ENCODE results near the gene MRPL4. TPM values are rescaled to one million over a fixed set of nuclear protein-coding genes. Genes with fewer than 3 reads are reported as not detected.

MRPL4 gene
- total and polyA plus RNA-seq, 8 donors = 27.5 to 53.1 (median 37.1) TPM

- H3K27me3 ChIP-seq = no peaks in the 10 kb centered on the region
- TF ChIP-seq CTCF (IDR thresholded peaks at IDR 0.05) = peak in 1 of 2 donors; percentile 31
- ATAC-seq = peak; percentile 75
- H3K27ac ChIP-seq = peak within 1 kb of the TSS; percentile 96 to 99
- peaks cover 0 to 33% of the 10 kb centered on the region in 2 donors for H3K36me3 ChIP-seq
- peak within 1 kb of the TSS; percentile 51 to 65 for H3K4me3 ChIP-seq
- intact Hi-C loops (cut with DNase I) = loop anchor here in 1 of 2 donors (5.0 kb wide), 1 partner anchor 121 kb away; no protein-coding TSS in a partner anchor
- no peaks in the 10 kb centered on the region for H3K9me3 ChIP-seq
- H3K4me1 ChIP-seq = peaks cover 3 to 69% of the 10 kb centered on the region in 2 donors
- DNase-seq = peak; percentile 65 to 96 (median 88)
Measured at GRCh38 chr19:10270616-10271394, 18.8 kb downstream of the MRPL4 start, which contains the start of gene ICAM1. Gene ICAM1 (plus strand): TSS chr19:10271120. CDS start chr19:10271160, 40 bp downstream.

DNA sequence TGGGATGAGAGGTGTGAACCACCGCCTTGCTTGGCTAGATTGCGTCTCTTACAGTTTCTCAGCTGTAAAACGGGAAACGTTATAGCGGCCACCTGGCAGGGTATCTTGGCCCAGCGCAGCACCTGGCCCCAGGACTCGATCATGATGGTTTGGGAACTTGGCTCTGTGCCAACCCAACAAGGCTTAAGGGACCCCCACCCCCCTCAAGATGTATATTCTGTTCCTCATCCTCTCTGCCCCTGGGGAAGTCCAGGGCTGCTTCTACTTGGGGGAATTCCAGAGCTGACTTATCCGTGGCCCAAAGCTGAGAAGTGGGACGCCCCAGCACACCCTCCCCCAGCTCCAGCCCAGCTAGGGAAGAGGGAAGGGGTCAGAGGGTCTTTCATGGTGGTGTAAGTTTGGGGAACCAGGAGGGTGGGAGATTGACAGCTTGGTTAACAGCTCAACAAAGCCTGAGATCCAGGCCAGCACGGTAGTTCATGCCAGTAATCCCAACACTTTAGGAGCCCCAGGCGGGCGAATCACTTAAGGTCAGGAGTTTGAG, 19.6 kb downstream of the MRPL4 start:
- H3K27ac ChIP-seq = peak overlapping the region; percentile 96 to 99
- peak; percentile 2 for ATAC-seq
- intact Hi-C loops (cut with DNase I) = loop anchor here in 1 of 2 donors (5.0 kb wide), 1 partner anchor 121 kb away; no protein-coding TSS in a partner anchor
- no peaks in the 10 kb centered on the region for H3K27me3 ChIP-seq
- H3K4me1 ChIP-seq = peaks cover 3 to 76% of the 10 kb centered on the region in 2 donors
- H3K4me3 ChIP-seq = peak overlapping the region; percentile 51 to 65
- peaks cover 0 to 41% of the 10 kb centered on the region in 2 donors for H3K36me3 ChIP-seq
- no peaks in the 10 kb centered on the region for H3K9me3 ChIP-seq
- no peak for DNase-seq
- no peak for TF ChIP-seq CTCF (IDR thresholded peaks at IDR 0.05)

DNA sequence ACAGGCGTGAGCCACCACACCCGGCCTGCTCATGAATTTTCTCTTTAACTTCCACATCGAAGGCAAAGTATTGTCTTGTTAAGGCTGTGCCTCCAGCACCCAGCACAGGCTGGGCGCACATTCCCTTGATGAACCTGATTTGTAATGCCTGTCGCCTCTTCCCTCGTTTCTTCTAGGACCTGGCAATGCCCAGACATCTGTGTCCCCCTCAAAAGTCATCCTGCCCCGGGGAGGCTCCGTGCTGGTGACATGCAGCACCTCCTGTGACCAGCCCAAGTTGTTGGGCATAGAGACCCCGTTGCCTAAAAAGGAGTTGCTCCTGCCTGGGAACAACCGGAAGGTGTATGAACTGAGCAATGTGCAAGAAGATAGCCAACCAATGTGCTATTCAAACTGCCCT, 22.6 kb downstream of the MRPL4 start:
- Histone ChIP-seq H3K36me3 (peaks cover 0 to 70% of the 10 kb centered on the region in 2 donors), H3K4me1 (peaks cover 14 to 88% of the 10 kb centered on the region in 2 donors), H3K4me3 (peak overlapping the region in 1 of 2 donors; percentile 65), H3K27ac (peak overlapping the region; percentile 31 to 96), H3K27me3 (no peaks in the 10 kb centered on the region), H3K9me3 (no peaks in the 10 kb centered on the region)
- DNase-seq = no peak
- no peak for TF ChIP-seq CTCF (IDR thresholded peaks at IDR 0.05)
- no peak for ATAC-seq
- intact Hi-C loops (cut with DNase I) = loop anchor here in 1 of 2 donors (5.0 kb wide), 1 partner anchor 118 kb away; no protein-coding TSS in a partner anchor

- peak overlapping the region; percentile 59 to 65 for H3K27ac ChIP-seq
- no peak for ATAC-seq
- TF ChIP-seq CTCF (IDR thresholded peaks at IDR 0.05) = no peak
- no peak overlapping the region for H3K4me3 ChIP-seq
- no peaks in the 10 kb centered on the region for H3K9me3 ChIP-seq
- H3K36me3 ChIP-seq = peaks cover 0 to 100% of the 10 kb centered on the region in 2 donors
- peaks cover 10 to 95% of the 10 kb centered on the region in 2 donors for H3K4me1 ChIP-seq
- no peak for DNase-seq
- H3K27me3 ChIP-seq = no peaks in the 10 kb centered on the region
- intact Hi-C loops (cut with DNase I) = no loop called here
Measured at GRCh38 chr19:10277795-10278589, 26.0 kb downstream of the MRPL4 start.
